HCT116 (cell line): ENCODE data around the gene KRTDAP. TPM values are rescaled to one million over a fixed set of nuclear protein-coding genes. Genes with fewer than 3 reads are reported as not detected.

Experiments used
- ATAC-seq: fragments of 200-7000 bp; cut with Tn5 transposase; 2 replicates; pipeline ENCODE4 v1.9.1; 2020; ENCODE audit warnings: mild to moderate bottlenecking, moderate library complexity
- BruUV-seq: library from RNA; stranded (reverse); fragments of 400-500 nt; replicated peaks from 2 replicates; lab custom pipeline; 2021; lab: Mats Ljungman, UMichigan
- CTCF ChIA-PET: fragments of 300-600 bp; sonication (Branson Sonifier 250); formaldehyde crosslinking; loops from one replicate; lab custom pipeline; 2021; ENCODE audit warnings: antibody characterized with exemption; lab: Charles Lee
- POLR2A ChIA-PET: fragments of 300-600, 350-600 bp; sonication (Branson Sonifier 250); formaldehyde crosslinking; loops from one replicate; lab custom pipeline; 2021; ENCODE audit warnings: antibody characterized with exemption; lab: Charles Lee
- RAD21 ChIA-PET, 2 experiments: fragments of 300-600 bp; sonication (Branson Sonifier 250); formaldehyde crosslinking; loops; one replicate each; lab custom pipeline; 2023; ENCODE audit warnings: low total read pairs in 2 of 2; ENCODE audit not compliant: uncharacterized antibody in 2 of 2, unreplicated experiment in 2 of 2, low non-redundant PET in 1 of 2; lab: Charles Lee
- DNase-seq: peaks from one replicate; pipeline ENCODE4 v3.0.0-alpha.2; 2010; ENCODE audit warnings: low read depth, low spot score
- H2AFZ ChIP-seq: fragments of 200-600 bp; shearing (Covaris generic), sonication (generic); 2 replicates; pipeline ENCODE4 v1.6.1; 2017; ENCODE audit warnings: low read depth, mixed run types, mixed read lengths, antibody characterized with exemption, low read length; ENCODE audit not compliant: poor library complexity, severe bottlenecking
- H3K27ac ChIP-seq: 2 replicates; pipeline ENCODE4 v1.5.1; 2012; ENCODE audit warnings: low read depth, low read length
- H3K27me3 ChIP-seq: fragments of 200-600 bp; sonication (generic); 2 replicates; pipeline ENCODE4 v1.6.1; 2016; ENCODE audit warnings: mixed run types, low read length, mixed read lengths; ENCODE audit not compliant: insufficient read depth
- H3K36me3 ChIP-seq, 2 experiments: fragments of 200-500 bp in 1 of 2; fragments of 200-600 bp in 1 of 2; sonication (Bioruptor generic) in 1 of 2; sonication (generic) in 1 of 2; 2 replicates each; pipeline versions ENCODE4 v1.5.1 to v1.6.1; 2014 to 2016; ENCODE audit warnings: low read length in 2 of 2, inconsistent platforms in 1 of 2, mixed read lengths in 1 of 2, mixed run types in 1 of 2; ENCODE audit not compliant: insufficient read depth in 2 of 2, control insufficient read depth in 1 of 2
- H3K4me1 ChIP-seq, 2 experiments: fragments of 200-600 bp in 1 of 2; sonication (generic) in 1 of 2; 2 replicates each; pipeline versions ENCODE4 v1.5.1 to v1.6.1; 2012 to 2017; ENCODE audit warnings: low read length in 2 of 2, inconsistent platforms in 1 of 2, mild to moderate bottlenecking in 1 of 2, mixed read lengths in 1 of 2, mixed run types in 1 of 2, moderate library complexity in 1 of 2; ENCODE audit not compliant: insufficient read depth in 2 of 2, control insufficient read depth in 1 of 2
- H3K4me2 ChIP-seq: fragments of 200-600 bp; sonication (generic); 2 replicates; pipeline ENCODE4 v1.6.1; 2017; ENCODE audit warnings: mixed run types, low read length, mixed read lengths
- H3K4me3 ChIP-seq, 2 experiments: fragments of 200-600 bp in 1 of 2; sonication (generic) in 1 of 2; replicated peaks in 1 of 2; 2 replicates each; pipeline ENCODE4 v1.5.1; 2011 to 2016; ENCODE audit warnings: low read length in 2 of 2, control low read depth in 1 of 2, low read depth in 1 of 2, mild to moderate bottlenecking in 1 of 2, mixed read lengths in 1 of 2, mixed run types in 1 of 2
- H3K79me2 ChIP-seq: fragments of 200-600 bp; sonication (generic); 2 replicates; pipeline ENCODE4 v1.6.1; 2017; ENCODE audit warnings: mild to moderate bottlenecking, mixed run types, low read length, moderate library complexity, mixed read lengths; ENCODE audit not compliant: insufficient read depth
- H3K9ac ChIP-seq: fragments of 200-600 bp; sonication (generic); 2 replicates; pipeline ENCODE4 v1.6.1; 2016; ENCODE audit warnings: low read length, mixed read lengths
- H3K9me2 ChIP-seq: fragments of 200-600 bp; sonication (generic), shearing (Covaris generic); 2 replicates; pipeline ENCODE4 v1.6.1; 2017; ENCODE audit warnings: mixed run types, mild to moderate bottlenecking, moderate library complexity; ENCODE audit not compliant: insufficient read depth
- H3K9me3 ChIP-seq, 2 experiments: fragments of 200-500 bp in 1 of 2; fragments of 200-600 bp in 1 of 2; sonication (Bioruptor generic) in 1 of 2; sonication (generic) in 1 of 2; 2 replicates each; pipeline ENCODE4 v1.6.1; 2014 to 2017; ENCODE audit warnings: low read length in 2 of 2, mixed read lengths in 2 of 2, inconsistent platforms in 1 of 2, low read depth in 1 of 2, mild to moderate bottlenecking in 1 of 2, mixed run types in 1 of 2, moderate library complexity in 1 of 2; ENCODE audit not compliant: control insufficient read depth in 1 of 2, insufficient read depth in 1 of 2
- H4K20me1 ChIP-seq: fragments of 200-600 bp; sonication (generic), shearing (Covaris generic); 2 replicates; pipeline ENCODE4 v1.6.1; 2017; ENCODE audit warnings: mixed run types, mild to moderate bottlenecking, moderate library complexity; ENCODE audit not compliant: insufficient read depth
- CBX3 ChIP-seq: IDR thresholded peaks from 2 replicates; pipeline ENCODE4 v1.6.1; 2012; ENCODE audit warnings: low read depth
- CEBPB ChIP-seq: IDR thresholded peaks from 2 replicates; pipeline ENCODE4 v1.6.1; 2012; ENCODE audit warnings: low read depth
- EGR1 ChIP-seq: IDR thresholded peaks from 2 replicates; pipeline ENCODE4 v1.6.1; 2012; ENCODE audit warnings: low read depth
- ELF1 ChIP-seq: IDR thresholded peaks from 2 replicates; pipeline ENCODE4 v1.6.1; 2012; ENCODE audit warnings: low read depth, borderline replicate concordance
- EZH2phosphoT487 ChIP-seq: fragments of 200-600 bp; IDR thresholded peaks from 2 replicates; pipeline ENCODE4 v1.6.1; 2018; ENCODE audit warnings: antibody characterized with exemption, borderline replicate concordance
- FOSL1 ChIP-seq: IDR thresholded peaks from 2 replicates; pipeline ENCODE4 v1.6.1; 2012; ENCODE audit warnings: low read depth
- JUND ChIP-seq: IDR thresholded peaks from 2 replicates; pipeline ENCODE4 v1.6.1; 2012
- POLR2A ChIP-seq: IDR thresholded peaks from 2 replicates; pipeline ENCODE4 v1.7.0; 2011; ENCODE audit warnings: borderline replicate concordance; ENCODE audit not compliant: insufficient read depth, insufficient read length; ENCODE audit errors: extremely low read depth
- POLR2AphosphoS5 ChIP-seq: IDR thresholded peaks from 2 replicates; pipeline ENCODE4 v1.6.1; 2011; ENCODE audit warnings: mild to moderate bottlenecking, low read depth, low read length, moderate library complexity
- RAD21 ChIP-seq: IDR thresholded peaks from 2 replicates; pipeline ENCODE4 v1.6.1; 2012; ENCODE audit warnings: low read depth, mild to moderate bottlenecking
- SIN3A ChIP-seq: IDR thresholded peaks from 2 replicates; pipeline ENCODE4 v1.6.1; 2012; ENCODE audit warnings: low read depth
- SP1 ChIP-seq: IDR thresholded peaks from 2 replicates; pipeline ENCODE4 v1.6.1; 2012; ENCODE audit warnings: low read depth
- SRF ChIP-seq: IDR thresholded peaks from 2 replicates; pipeline ENCODE4 v1.6.1; 2012; ENCODE audit warnings: low read depth
- YY1 ChIP-seq: IDR thresholded peaks from 2 replicates; pipeline ENCODE4 v1.6.1; 2011; ENCODE audit warnings: low read length, low read depth, moderate library complexity, mild to moderate bottlenecking; ENCODE audit not compliant: insufficient replicate concordance; ENCODE audit errors: extremely low read depth
- ZFX ChIP-seq: fragments of 450-650 bp; IDR thresholded peaks from 2 replicates; pipeline ENCODE4 v1.6.1; 2017
- ZNF274 ChIP-seq: fragments of 200-500 bp; sonication (Bioruptor generic); IDR thresholded peaks from 2 replicates; pipeline ENCODE4 v1.6.1; 2014; ENCODE audit warnings: mild to moderate bottlenecking, low read depth, low read length, inconsistent platforms
- intact Hi-C: fragments of 100-400 bp; cut with micrococcal nuclease; formaldehyde crosslinking; loops from 2 replicates; pipeline ENCODE4 v1.10.0; 2022
- total RNA-seq: library from RNA; stranded (reverse); gene quantifications from one replicate; pipeline ENCODE4 v1.2.1, GENCODE V29; 2021; ENCODE audit not compliant: unreplicated experiment
- TF ChIP-seq, protein P1 (sequence below): IDR thresholded peaks from 2 replicates; pipeline ENCODE4 v1.6.1; 2012
- TF ChIP-seq, protein P2 (sequence below), 3 experiments: fragments of 200-600 bp in 1 of 3; sonication (generic) in 1 of 3; IDR thresholded peaks in 2 of 3; conservative IDR thresholded peaks in 1 of 3; 2 replicates each; pipeline ENCODE4 v1.5.1; 2012 to 2017; ENCODE audit warnings: low read depth in 2 of 3, low read length in 2 of 3, antibody characterized with exemption in 1 of 3, borderline replicate concordance in 1 of 3, control low read depth in 1 of 3, mild to moderate bottlenecking in 1 of 3, mixed read lengths in 1 of 3, mixed run types in 1 of 3, moderate library complexity in 1 of 3; ENCODE audit not compliant: insufficient read depth in 1 of 3
- TF ChIP-seq, protein P3 (sequence below): IDR thresholded peaks from 2 replicates; pipeline ENCODE4 v1.6.1; 2011; ENCODE audit warnings: mild to moderate bottlenecking, low read length, moderate library complexity; ENCODE audit not compliant: insufficient replicate concordance; ENCODE audit errors: extremely low read depth
- TF ChIP-seq, protein P4 (sequence below): IDR thresholded peaks from 2 replicates; pipeline ENCODE4 v1.6.1; 2012; ENCODE audit warnings: low read depth

The KRTDAP gene
- total RNA-seq, 1 experiment from 2014 or later: 0.74 TPM

DNA sequence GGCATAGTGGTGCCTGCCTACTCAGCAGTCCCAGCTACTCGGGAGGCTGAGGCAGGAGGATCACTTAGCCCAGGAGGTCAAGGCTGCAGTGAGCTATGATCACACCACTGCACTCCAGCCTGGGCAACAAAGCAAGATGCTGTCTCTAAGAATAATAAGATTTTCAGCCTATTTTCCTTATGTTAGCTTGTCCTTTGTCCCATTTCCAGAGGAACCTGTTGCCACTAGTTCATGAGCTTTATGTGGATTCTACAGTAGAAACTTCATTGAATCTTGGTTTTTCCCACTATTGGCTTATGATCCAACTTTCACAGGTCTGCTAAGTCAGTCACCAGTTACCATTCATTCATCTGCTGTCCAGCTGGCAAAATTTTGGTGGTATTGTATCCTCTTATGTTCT is 24.0 kb downstream of the KRTDAP start:
- BruUV-seq: no TSS peak
- Histone ChIP-seq H3K9me2 (no peaks in the 10 kb centered on the region), H3K9me3 (no peaks in the 10 kb centered on the region), H3K4me2 (no peak overlapping the region), H3K27ac (no peak overlapping the region)
- CTCF ChIA-PET: interaction anchor here (0.9 kb wide), 1 partner anchor 113 kb away, joined by 3 read pairs; no protein-coding TSS in a partner anchor
- POLR2A ChIA-PET: no interaction called here
- TF ChIP-seq POLR2AphosphoS5 (no peak), EGR1 (no peak), SIN3A (no peak), FOSL1 (no peak), SRF (no peak), ZFX (no peak), ELF1 (no peak), YY1 (no peak), CBX3 (no peak), ZNF274 (no peak), JUND (no peak), POLR2A (no peak), EZH2phosphoT487 (no peak), SP1 (no peak), CEBPB (no peak), RAD21 (no peak)
- TF ChIP-seq, protein P1, sequence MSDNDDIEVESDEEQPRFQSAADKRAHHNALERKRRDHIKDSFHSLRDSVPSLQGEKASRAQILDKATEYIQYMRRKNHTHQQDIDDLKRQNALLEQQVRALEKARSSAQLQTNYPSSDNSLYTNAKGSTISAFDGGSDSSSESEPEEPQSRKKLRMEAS: no peak
- TF ChIP-seq, protein P2, sequence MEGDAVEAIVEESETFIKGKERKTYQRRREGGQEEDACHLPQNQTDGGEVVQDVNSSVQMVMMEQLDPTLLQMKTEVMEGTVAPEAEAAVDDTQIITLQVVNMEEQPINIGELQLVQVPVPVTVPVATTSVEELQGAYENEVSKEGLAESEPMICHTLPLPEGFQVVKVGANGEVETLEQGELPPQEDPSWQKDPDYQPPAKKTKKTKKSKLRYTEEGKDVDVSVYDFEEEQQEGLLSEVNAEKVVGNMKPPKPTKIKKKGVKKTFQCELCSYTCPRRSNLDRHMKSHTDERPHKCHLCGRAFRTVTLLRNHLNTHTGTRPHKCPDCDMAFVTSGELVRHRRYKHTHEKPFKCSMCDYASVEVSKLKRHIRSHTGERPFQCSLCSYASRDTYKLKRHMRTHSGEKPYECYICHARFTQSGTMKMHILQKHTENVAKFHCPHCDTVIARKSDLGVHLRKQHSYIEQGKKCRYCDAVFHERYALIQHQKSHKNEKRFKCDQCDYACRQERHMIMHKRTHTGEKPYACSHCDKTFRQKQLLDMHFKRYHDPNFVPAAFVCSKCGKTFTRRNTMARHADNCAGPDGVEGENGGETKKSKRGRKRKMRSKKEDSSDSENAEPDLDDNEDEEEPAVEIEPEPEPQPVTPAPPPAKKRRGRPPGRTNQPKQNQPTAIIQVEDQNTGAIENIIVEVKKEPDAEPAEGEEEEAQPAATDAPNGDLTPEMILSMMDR (IDR thresholded peaks at IDR 0.05 in 2 of 3, conservative IDR thresholded peaks at IDR 0.05 in 1 of 3; ENCODE audit: borderline replicate concordance in 1 of 3, insufficient read depth in 1 of 3, low read depth in 2 of 3, low read length in 2 of 3): no peak
- TF ChIP-seq, protein P3, sequence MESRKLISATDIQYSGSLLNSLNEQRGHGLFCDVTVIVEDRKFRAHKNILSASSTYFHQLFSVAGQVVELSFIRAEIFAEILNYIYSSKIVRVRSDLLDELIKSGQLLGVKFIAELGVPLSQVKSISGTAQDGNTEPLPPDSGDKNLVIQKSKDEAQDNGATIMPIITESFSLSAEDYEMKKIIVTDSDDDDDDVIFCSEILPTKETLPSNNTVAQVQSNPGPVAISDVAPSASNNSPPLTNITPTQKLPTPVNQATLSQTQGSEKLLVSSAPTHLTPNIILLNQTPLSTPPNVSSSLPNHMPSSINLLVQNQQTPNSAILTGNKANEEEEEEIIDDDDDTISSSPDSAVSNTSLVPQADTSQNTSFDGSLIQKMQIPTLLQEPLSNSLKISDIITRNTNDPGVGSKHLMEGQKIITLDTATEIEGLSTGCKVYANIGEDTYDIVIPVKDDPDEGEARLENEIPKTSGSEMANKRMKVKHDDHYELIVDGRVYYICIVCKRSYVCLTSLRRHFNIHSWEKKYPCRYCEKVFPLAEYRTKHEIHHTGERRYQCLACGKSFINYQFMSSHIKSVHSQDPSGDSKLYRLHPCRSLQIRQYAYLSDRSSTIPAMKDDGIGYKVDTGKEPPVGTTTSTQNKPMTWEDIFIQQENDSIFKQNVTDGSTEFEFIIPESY: no peak
- TF ChIP-seq, protein P4, sequence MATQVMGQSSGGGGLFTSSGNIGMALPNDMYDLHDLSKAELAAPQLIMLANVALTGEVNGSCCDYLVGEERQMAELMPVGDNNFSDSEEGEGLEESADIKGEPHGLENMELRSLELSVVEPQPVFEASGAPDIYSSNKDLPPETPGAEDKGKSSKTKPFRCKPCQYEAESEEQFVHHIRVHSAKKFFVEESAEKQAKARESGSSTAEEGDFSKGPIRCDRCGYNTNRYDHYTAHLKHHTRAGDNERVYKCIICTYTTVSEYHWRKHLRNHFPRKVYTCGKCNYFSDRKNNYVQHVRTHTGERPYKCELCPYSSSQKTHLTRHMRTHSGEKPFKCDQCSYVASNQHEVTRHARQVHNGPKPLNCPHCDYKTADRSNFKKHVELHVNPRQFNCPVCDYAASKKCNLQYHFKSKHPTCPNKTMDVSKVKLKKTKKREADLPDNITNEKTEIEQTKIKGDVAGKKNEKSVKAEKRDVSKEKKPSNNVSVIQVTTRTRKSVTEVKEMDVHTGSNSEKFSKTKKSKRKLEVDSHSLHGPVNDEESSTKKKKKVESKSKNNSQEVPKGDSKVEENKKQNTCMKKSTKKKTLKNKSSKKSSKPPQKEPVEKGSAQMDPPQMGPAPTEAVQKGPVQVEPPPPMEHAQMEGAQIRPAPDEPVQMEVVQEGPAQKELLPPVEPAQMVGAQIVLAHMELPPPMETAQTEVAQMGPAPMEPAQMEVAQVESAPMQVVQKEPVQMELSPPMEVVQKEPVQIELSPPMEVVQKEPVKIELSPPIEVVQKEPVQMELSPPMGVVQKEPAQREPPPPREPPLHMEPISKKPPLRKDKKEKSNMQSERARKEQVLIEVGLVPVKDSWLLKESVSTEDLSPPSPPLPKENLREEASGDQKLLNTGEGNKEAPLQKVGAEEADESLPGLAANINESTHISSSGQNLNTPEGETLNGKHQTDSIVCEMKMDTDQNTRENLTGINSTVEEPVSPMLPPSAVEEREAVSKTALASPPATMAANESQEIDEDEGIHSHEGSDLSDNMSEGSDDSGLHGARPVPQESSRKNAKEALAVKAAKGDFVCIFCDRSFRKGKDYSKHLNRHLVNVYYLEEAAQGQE: no peak
- TF ChIP-seq, all 23 proteins: peak for 0
- Histone ChIP-seq H4K20me1 (no peaks in the 10 kb centered on the region), H2AFZ (no peak overlapping the region), H3K27me3 (no peaks in the 10 kb centered on the region), H3K36me3 (no peaks in the 10 kb centered on the region), H3K4me1 (no peaks in the 10 kb centered on the region), H3K9ac (no peak overlapping the region), H3K4me3 (no peak overlapping the region), H3K79me2 (no peaks in the 10 kb centered on the region)
- intact Hi-C loops: no loop called here
- ATAC-seq (no peak), DNase-seq (no peak)
- RAD21 ChIA-PET: no interaction called here
